ENCODE measurements around the gene AKR1E2.
A peak's percentile ranks its signal among the peaks of the same experiment; 100 is the strongest.
"Not testable (repeated sequence)": the region's sequence is repeated elsewhere in the genome, so short reads cannot be mapped to it uniquely, and the experiment has no call there.

AKR1E2 gene

DNA sequence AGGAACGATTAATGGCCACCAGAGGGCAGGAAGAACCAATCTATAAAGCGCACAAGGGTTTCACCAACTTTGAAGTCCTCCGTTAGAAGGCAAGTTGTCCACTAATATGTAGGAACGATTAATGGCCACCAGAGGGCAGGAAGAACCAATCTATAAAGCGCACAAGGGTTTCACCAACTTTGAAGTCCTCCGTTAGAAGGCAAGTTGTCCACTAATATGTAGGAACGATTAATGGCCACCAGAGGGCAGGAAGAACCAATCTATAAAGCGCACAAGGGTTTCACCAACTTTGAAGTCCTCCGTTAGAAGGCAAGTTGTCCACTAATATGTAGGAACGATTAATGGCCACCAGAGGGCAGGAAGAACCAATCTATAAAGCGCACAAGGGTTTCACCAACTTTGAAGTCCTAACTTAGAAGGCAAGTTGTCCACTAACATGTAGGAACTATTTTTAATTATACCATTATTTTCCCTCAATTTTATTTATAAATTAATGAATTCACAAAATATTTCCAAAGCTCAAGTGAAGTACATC lies 10.3 kb upstream of the AKR1E2 start:
- not testable (repeated sequence) for H3K4me3 ChIP-seq (ENCODE audit: low read depth, low read length); H3K4me1 ChIP-seq (ENCODE audit: control insufficient read depth, insufficient read depth, low read length); H3K27ac ChIP-seq (ENCODE audit: extremely low read depth, low read depth, low read length); H3K9me3 ChIP-seq (ENCODE audit: control insufficient read depth, insufficient read depth, low read depth, low read length); H3K36me3 ChIP-seq (ENCODE audit: control insufficient read depth in 2 of 2, insufficient read depth in 1 of 2, low read length in 2 of 2)
- TF ChIP-seq TCF7L2 (IDR thresholded peaks at IDR 0.05; ENCODE audit: borderline replicate concordance, low read depth, low read length), result peak; percentile 79; the same call in 1 of the 2 replicates
- peak; percentile 24 for TF ChIP-seq ZNF654 (tag by site-specific recombination; IDR thresholded peaks at IDR 0.05; ENCODE audit: low read depth)
- peak; percentile 94 for TF ChIP-seq SETDB1 (IDR thresholded peaks at IDR 0.05; ENCODE audit: insufficient read length, low read length)
- TF ChIP-seq TRIM28 (IDR thresholded peaks at IDR 0.05; ENCODE audit: borderline replicate concordance, low read length), result 0 out of 2 replicates have a peak, but pooled peaks have one; percentile 80
- POLR2A ChIA-PET, result interaction anchor here (1.1 kb wide), 1 partner anchor 998 kb away, joined by 3 read pairs; the partner anchor contains the start of gene GDI2
- CTCF ChIA-PET, result interaction anchor here (0.6 to 4.2 kb wide), 24 partner anchors 9 to 1538 kb away, joined by 3 to 31 read pairs (median 4); partner anchors contain the start of genes AKR1C3 and AKR1E2

DNA sequence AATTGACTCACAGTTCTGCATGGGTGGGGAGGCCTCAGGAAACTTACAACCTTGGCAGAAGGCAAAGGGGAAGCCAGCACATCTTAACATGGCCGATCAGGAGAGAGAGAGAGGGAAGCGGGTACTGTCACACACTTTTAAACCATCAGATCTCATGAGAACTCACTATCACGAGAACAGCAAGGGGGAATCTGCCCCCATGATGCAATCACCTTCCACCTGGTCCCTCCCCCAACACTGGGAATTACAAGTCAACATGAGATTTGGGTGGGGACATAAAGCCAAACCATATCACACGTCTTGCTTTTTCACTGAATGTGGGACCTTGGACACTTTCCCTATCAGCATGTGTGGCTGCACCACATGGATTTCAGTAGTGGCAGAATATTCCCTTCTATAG lies 9.0 kb upstream of the AKR1E2 start:
- ChIA-PET POLR2A (no interaction called here), CTCF (interaction anchor here (0.6 to 1.4 kb wide), 4 partner anchors 12 to 466 kb away, joined by 3 to 5 read pairs (median 4); no protein-coding TSS in a partner anchor)
- TF ChIP-seq ZNF202 (tag by site-specific recombination; IDR thresholded peaks at IDR 0.05; ENCODE audit: borderline replicate concordance), result no peak
- TF ChIP-seq ZSCAN23 (tag by site-specific recombination; IDR thresholded peaks at IDR 0.05), result no peak
- no peak for TF ChIP-seq ZNF768 (tag by site-specific recombination; IDR thresholded peaks at IDR 0.05)
- no peak for TF ChIP-seq ZBTB7A (tag by site-specific recombination; IDR thresholded peaks at IDR 0.05; ENCODE audit: low read depth)
- TF ChIP-seq, protein P1, sequence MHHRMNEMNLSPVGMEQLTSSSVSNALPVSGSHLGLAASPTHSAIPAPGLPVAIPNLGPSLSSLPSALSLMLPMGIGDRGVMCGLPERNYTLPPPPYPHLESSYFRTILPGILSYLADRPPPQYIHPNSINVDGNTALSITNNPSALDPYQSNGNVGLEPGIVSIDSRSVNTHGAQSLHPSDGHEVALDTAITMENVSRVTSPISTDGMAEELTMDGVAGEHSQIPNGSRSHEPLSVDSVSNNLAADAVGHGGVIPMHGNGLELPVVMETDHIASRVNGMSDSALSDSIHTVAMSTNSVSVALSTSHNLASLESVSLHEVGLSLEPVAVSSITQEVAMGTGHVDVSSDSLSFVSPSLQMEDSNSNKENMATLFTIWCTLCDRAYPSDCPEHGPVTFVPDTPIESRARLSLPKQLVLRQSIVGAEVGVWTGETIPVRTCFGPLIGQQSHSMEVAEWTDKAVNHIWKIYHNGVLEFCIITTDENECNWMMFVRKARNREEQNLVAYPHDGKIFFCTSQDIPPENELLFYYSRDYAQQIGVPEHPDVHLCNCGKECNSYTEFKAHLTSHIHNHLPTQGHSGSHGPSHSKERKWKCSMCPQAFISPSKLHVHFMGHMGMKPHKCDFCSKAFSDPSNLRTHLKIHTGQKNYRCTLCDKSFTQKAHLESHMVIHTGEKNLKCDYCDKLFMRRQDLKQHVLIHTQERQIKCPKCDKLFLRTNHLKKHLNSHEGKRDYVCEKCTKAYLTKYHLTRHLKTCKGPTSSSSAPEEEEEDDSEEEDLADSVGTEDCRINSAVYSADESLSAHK (tag by site-specific recombination; IDR thresholded peaks at IDR 0.05), result no peak
- no peak for TF ChIP-seq ZNF341 (tag by site-specific recombination; IDR thresholded peaks at IDR 0.05; ENCODE audit: low read depth)
- TF ChIP-seq ZNF239 (tag by site-specific recombination; IDR thresholded peaks at IDR 0.05), result no peak
- no peak for TF ChIP-seq ZNF37A (tag by site-specific recombination; IDR thresholded peaks at IDR 0.05)
- TF ChIP-seq, protein P2, sequence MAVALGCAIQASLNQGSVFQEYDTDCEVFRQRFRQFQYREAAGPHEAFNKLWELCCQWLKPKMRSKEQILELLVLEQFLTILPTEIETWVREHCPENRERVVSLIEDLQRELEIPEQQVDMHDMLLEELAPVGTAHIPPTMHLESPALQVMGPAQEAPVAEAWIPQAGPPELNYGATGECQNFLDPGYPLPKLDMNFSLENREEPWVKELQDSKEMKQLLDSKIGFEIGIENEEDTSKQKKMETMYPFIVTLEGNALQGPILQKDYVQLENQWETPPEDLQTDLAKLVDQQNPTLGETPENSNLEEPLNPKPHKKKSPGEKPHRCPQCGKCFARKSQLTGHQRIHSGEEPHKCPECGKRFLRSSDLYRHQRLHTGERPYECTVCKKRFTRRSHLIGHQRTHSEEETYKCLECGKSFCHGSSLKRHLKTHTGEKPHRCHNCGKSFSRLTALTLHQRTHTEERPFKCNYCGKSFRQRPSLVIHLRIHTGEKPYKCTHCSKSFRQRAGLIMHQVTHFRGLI (tag by site-specific recombination; IDR thresholded peaks at IDR 0.05), result no peak
- TF ChIP-seq, protein P3, sequence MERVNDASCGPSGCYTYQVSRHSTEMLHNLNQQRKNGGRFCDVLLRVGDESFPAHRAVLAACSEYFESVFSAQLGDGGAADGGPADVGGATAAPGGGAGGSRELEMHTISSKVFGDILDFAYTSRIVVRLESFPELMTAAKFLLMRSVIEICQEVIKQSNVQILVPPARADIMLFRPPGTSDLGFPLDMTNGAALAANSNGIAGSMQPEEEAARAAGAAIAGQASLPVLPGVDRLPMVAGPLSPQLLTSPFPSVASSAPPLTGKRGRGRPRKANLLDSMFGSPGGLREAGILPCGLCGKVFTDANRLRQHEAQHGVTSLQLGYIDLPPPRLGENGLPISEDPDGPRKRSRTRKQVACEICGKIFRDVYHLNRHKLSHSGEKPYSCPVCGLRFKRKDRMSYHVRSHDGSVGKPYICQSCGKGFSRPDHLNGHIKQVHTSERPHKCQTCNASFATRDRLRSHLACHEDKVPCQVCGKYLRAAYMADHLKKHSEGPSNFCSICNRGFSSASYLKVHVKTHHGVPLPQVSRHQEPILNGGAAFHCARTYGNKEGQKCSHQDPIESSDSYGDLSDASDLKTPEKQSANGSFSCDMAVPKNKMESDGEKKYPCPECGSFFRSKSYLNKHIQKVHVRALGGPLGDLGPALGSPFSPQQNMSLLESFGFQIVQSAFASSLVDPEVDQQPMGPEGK (tag by site-specific recombination; IDR thresholded peaks at IDR 0.05), result no peak
- TF ChIP-seq EGR2 (tag by site-specific recombination; IDR thresholded peaks at IDR 0.05; ENCODE audit: low read depth), result no peak
- TF ChIP-seq ZNF394 (tag by site-specific recombination; IDR thresholded peaks at IDR 0.05; ENCODE audit: borderline replicate concordance), result no peak
- H3K4me3 ChIP-seq (ENCODE audit: low read depth, low read length), result no peak overlapping the region
- H3K9me3 ChIP-seq (ENCODE audit: control insufficient read depth, insufficient read depth, low read depth, low read length), result no peaks in the 10 kb centered on the region
- no peaks in the 10 kb centered on the region for H3K4me1 ChIP-seq (ENCODE audit: control insufficient read depth, insufficient read depth, low read length)
- no peak overlapping the region for H3K27ac ChIP-seq (ENCODE audit: extremely low read depth, low read depth, low read length)
- H3K36me3 ChIP-seq (ENCODE audit: control insufficient read depth in 2 of 2, insufficient read depth in 1 of 2, low read length in 2 of 2), result no peaks in the 10 kb centered on the region

Measured in HEK293 (cell line).